Measurements from ENCODE around the gene KRTAP29-1. TPM values are rescaled to one million over a fixed set of nuclear protein-coding genes. Genes with fewer than 3 reads are reported as not detected.

KRTAP29-1 gene
- total and polyA plus RNA-seq, 2 experiments from 2014 or later: not detected

- no peak for TF ChIP-seq ZNF462 (CRISPR knock-in tag; IDR thresholded peaks at IDR 0.05)
These were observed 12.6 kb upstream of the KRTAP29-1 start, which contains the start of gene KRTAP17-1 (continued) for GRCh38 chr17:41315204-41315794.

GRCh38 chr17:41311111-41311510 is 8.5 kb upstream of the KRTAP29-1 start:
- H3K27ac ChIP-seq (ENCODE audit: low read depth): no peak overlapping the region
- no peaks in the 10 kb centered on the region for H3K4me1 ChIP-seq (ENCODE audit: insufficient read depth)
- H3K4me3 ChIP-seq: no peak overlapping the region
- H2AFZ ChIP-seq: no peak overlapping the region
- TF ChIP-seq STAT1 (IDR thresholded peaks at IDR 0.05; ENCODE audit: unreplicated experiment): no peak
- no peak for TF ChIP-seq CTCF (conservative IDR thresholded peaks at IDR 0.05; ENCODE audit: low read depth in 2 of 2)
- ATAC-seq (no peak), DNase-seq (ENCODE audit: low spot score) (no peak)
- Mint-ChIP-seq H3K36me3 (ENCODE audit: low read depth) (no peaks in the 10 kb centered on the region), H3K27me3 (ENCODE audit: insufficient read depth, low read depth, poor library complexity) (peaks cover 7% of the 10 kb centered on the region), H3K27ac (no peak overlapping the region), H3K4me1 (no peaks in the 10 kb centered on the region; the same call in 2 of the 3 replicates), H3K9me3 (peaks cover 2% of the 10 kb centered on the region; the same call in 1 of the 3 replicates), H3K4me3 (no peak overlapping the region)
- no peak overlapping the region for H3K4me2 ChIP-seq
- H4K20me1 ChIP-seq (replicated peaks; ENCODE audit: insufficient read depth): no peaks in the 10 kb centered on the region
- H3F3A ChIP-seq (replicated peaks; ENCODE audit: low read depth): no peaks in the 10 kb centered on the region
- H3K36me3 ChIP-seq (ENCODE audit: insufficient read depth): no peaks in the 10 kb centered on the region
- no peaks in the 10 kb centered on the region for H3K27me3 ChIP-seq (ENCODE audit: insufficient read depth)
- no peaks in the 10 kb centered on the region for H3K79me2 ChIP-seq (replicated peaks; ENCODE audit: insufficient read depth)
- H3K9me2 ChIP-seq (ENCODE audit: insufficient read depth): no peaks in the 10 kb centered on the region
